Measurements from ENCODE around the gene IPMK. TPM values are rescaled to one million over a fixed set of nuclear protein-coding genes. Genes with fewer than 3 reads are reported as not detected.
A peak's percentile ranks its signal among the peaks of the same experiment; 100 is the strongest.

Gene IPMK
- total and polyA plus RNA-seq, 9 of the 15 experiments (the other 6 are each of a cell fraction or from before 2014, with no cell fraction given), result 0.98 to 4.4 (median 2.7) TPM

- TF ChIP-seq MXD1 (CRISPR knock-in tag; IDR thresholded peaks at IDR 0.05; ENCODE audit: borderline replicate concordance, poor library complexity, severe bottlenecking) (no peak), DMBX1 (CRISPR knock-in tag; IDR thresholded peaks at IDR 0.05; ENCODE audit: borderline replicate concordance) (peak; percentile 31; the same call in 1 of the 2 replicates), RBM17 (IDR thresholded peaks at IDR 0.05; ENCODE audit: borderline replicate concordance, low read depth, low read length) (no peak), MCM5 (IDR thresholded peaks at IDR 0.05; ENCODE audit: low read depth) (no peak), HDAC6 (IDR thresholded peaks at IDR 0.05; ENCODE audit: low read depth, low read length) (no peak), PRPF4 (IDR thresholded peaks at IDR 0.05; ENCODE audit: insufficient read depth, low read depth, low read length, poor library complexity, severe bottlenecking) (no peak), ATF7 (IDR thresholded peaks at IDR 0.05) (peak; percentile 78), HOXB6 (CRISPR knock-in tag; IDR thresholded peaks at IDR 0.05; ENCODE audit: borderline replicate concordance) (no peak), TCFL5 (CRISPR knock-in tag; conservative IDR thresholded peaks at IDR 0.05) (no peak), ZNF282 (CRISPR knock-in tag; IDR thresholded peaks at IDR 0.05) (no peak), FOXM1 (IDR thresholded peaks at IDR 0.05; ENCODE audit: low read depth) (no peak), FOXM1 (CRISPR knock-in tag; IDR thresholded peaks at IDR 0.05; ENCODE audit: low read depth) (no peak), ZNF766 (CRISPR knock-in tag; conservative IDR thresholded peaks at IDR 0.05) (0 out of 2 replicates have a peak, but pooled peaks have one; percentile 57), BHLHE40 (IDR thresholded peaks at IDR 0.05; ENCODE audit: low read length) (peak; percentile 99)
- TF ChIP-seq, protein P1, sequence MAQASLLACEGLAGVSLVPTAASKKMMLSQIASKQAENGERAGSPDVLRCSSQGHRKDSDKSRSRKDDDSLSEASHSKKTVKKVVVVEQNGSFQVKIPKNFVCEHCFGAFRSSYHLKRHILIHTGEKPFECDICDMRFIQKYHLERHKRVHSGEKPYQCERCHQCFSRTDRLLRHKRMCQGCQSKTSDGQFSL (CRISPR knock-in tag; IDR thresholded peaks at IDR 0.05), result no peak
- TF ChIP-seq, protein P1 (tag; IDR thresholded peaks at IDR 0.05), result no peak
- TF ChIP-seq, protein P2, sequence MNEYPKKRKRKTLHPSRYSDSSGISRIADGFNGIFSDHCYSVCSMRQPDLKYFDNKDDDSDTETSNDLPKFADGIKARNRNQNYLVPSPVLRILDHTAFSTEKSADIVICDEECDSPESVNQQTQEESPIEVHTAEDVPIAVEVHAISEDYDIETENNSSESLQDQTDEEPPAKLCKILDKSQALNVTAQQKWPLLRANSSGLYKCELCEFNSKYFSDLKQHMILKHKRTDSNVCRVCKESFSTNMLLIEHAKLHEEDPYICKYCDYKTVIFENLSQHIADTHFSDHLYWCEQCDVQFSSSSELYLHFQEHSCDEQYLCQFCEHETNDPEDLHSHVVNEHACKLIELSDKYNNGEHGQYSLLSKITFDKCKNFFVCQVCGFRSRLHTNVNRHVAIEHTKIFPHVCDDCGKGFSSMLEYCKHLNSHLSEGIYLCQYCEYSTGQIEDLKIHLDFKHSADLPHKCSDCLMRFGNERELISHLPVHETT (CRISPR knock-in tag; conservative IDR thresholded peaks at IDR 0.05 in 1 of 2, IDR thresholded peaks at IDR 0.05 in 1 of 2), result peak in 1 of 2 experiments; percentile 83; a peak in 2 of 4 replicates
Observed at GRCh38 chr10:58268946-58269781, 1.5 kb upstream of the IPMK start, which contains the start of gene CISD1 (continued).
